Ishikawa (cell line): ENCODE measurements around the gene MRPL53.

Experiments used
- CEBPB ChIP-seq: IDR thresholded peaks from 2 replicates; pipeline ENCODE4 v1.6.1; 2012
- CREB1 ChIP-seq: IDR thresholded peaks from 2 replicates; pipeline ENCODE4 v1.6.1; 2012; ENCODE audit warnings: low read depth
- EGR1 ChIP-seq: IDR thresholded peaks from 2 replicates; pipeline ENCODE4 v1.6.1; 2012
- EP300 ChIP-seq: IDR thresholded peaks from 2 replicates; pipeline ENCODE4 v1.6.1; 2012; ENCODE audit warnings: borderline replicate concordance
- FOXM1 ChIP-seq: IDR thresholded peaks from 2 replicates; pipeline ENCODE4 v1.6.1; 2012; ENCODE audit warnings: low read depth, borderline replicate concordance
- MAX ChIP-seq: IDR thresholded peaks from 2 replicates; pipeline ENCODE4 v1.6.1; 2012
- NFIC ChIP-seq: IDR thresholded peaks from 2 replicates; pipeline ENCODE4 v1.6.1; 2012
- RAD21 ChIP-seq: IDR thresholded peaks from 2 replicates; pipeline ENCODE4 v1.6.1; 2012; ENCODE audit warnings: low read depth
- REST ChIP-seq: IDR thresholded peaks from 2 replicates; pipeline ENCODE4 v1.6.1; 2012; ENCODE audit warnings: low read depth, mild to moderate bottlenecking
- TAF1 ChIP-seq: IDR thresholded peaks from 2 replicates; pipeline ENCODE4 v1.6.1; 2012; ENCODE audit warnings: low read depth, mild to moderate bottlenecking
- TCF12 ChIP-seq: IDR thresholded peaks from 2 replicates; pipeline ENCODE4 v1.6.1; 2012; ENCODE audit warnings: low read depth
- TEAD4 ChIP-seq: IDR thresholded peaks from 2 replicates; pipeline ENCODE4 v1.6.1; 2012
- USF1 ChIP-seq: IDR thresholded peaks from 2 replicates; pipeline ENCODE4 v1.6.1; 2012
- YY1 ChIP-seq: IDR thresholded peaks from 2 replicates; pipeline ENCODE4 v1.6.1; 2012; ENCODE audit warnings: low read depth
- ZBTB7A ChIP-seq: IDR thresholded peaks from 2 replicates; pipeline ENCODE4 v1.6.1; 2012; ENCODE audit warnings: low read depth

Gene MRPL53

GRCh38 chr2:74426181-74426758 is 46.2 kb downstream of the MRPL53 start:
- no peak for TF ChIP-seq NFIC
- TF ChIP-seq REST: no peak
- TF ChIP-seq EP300: no peak
- no peak for TF ChIP-seq FOXM1
- TF ChIP-seq CEBPB: no peak
- no peak for TF ChIP-seq TAF1
- TF ChIP-seq USF1: no peak
- TF ChIP-seq TEAD4: no peak
- no peak for TF ChIP-seq MAX
- no peak for TF ChIP-seq TCF12
- no peak for TF ChIP-seq CREB1
- TF ChIP-seq YY1: no peak
- TF ChIP-seq ZBTB7A: no peak
- no peak for TF ChIP-seq RAD21
- TF ChIP-seq EGR1: no peak

- TF ChIP-seq EGR1: no peak
- TF ChIP-seq ZBTB7A: no peak
- no peak for TF ChIP-seq TAF1
- no peak for TF ChIP-seq YY1
- TF ChIP-seq REST: no peak
- no peak for TF ChIP-seq RAD21
- no peak for TF ChIP-seq CEBPB
- TF ChIP-seq FOXM1: no peak
- no peak for TF ChIP-seq MAX
- TF ChIP-seq TCF12: no peak
- TF ChIP-seq EP300: no peak
- TF ChIP-seq NFIC: no peak
- no peak for TF ChIP-seq CREB1
- TF ChIP-seq TEAD4: no peak
- no peak for TF ChIP-seq USF1
Measured at GRCh38 chr2:74425523-74425922, 47.0 kb downstream of the MRPL53 start.

- no peak for TF ChIP-seq REST
- TF ChIP-seq ZBTB7A: no peak
- no peak for TF ChIP-seq FOXM1
- TF ChIP-seq TAF1: no peak
- no peak for TF ChIP-seq CREB1
- no peak for TF ChIP-seq EP300
- TF ChIP-seq NFIC: no peak
- TF ChIP-seq TCF12: no peak
- no peak for TF ChIP-seq RAD21
- no peak for TF ChIP-seq YY1
- no peak for TF ChIP-seq TEAD4
- no peak for TF ChIP-seq USF1
- TF ChIP-seq CEBPB: no peak
- TF ChIP-seq EGR1: no peak
- TF ChIP-seq MAX: no peak
Measured at GRCh38 chr2:74424995-74425406, 47.5 kb downstream of the MRPL53 start.
